HEK293 (cell line): ENCODE data around the gene DRD4.

Experiments used
- RBAK ChIP-seq: fragments of 450-650 bp; formaldehyde crosslinking; IDR thresholded peaks from 2 replicates; pipeline ENCODE4 v1.5.1; 2016; ENCODE audit warnings: missing biosample characterization, missing genetic modification characterization
- ZBTB1 ChIP-seq: fragments of 450-650 bp; formaldehyde crosslinking; IDR thresholded peaks from 2 replicates; pipeline ENCODE4 v1.5.1; 2016; ENCODE audit warnings: missing biosample characterization, missing genetic modification characterization
- ZEB2 ChIP-seq: fragments of 450-650 bp; formaldehyde crosslinking; IDR thresholded peaks from 2 replicates; pipeline ENCODE4 v1.5.1; 2016; ENCODE audit warnings: missing biosample characterization, missing genetic modification characterization
- ZNF174 ChIP-seq: fragments of 450-650 bp; formaldehyde crosslinking; IDR thresholded peaks from 2 replicates; pipeline ENCODE4 v1.5.0; 2017; ENCODE audit warnings: missing biosample characterization, mild to moderate bottlenecking, missing genetic modification characterization
- ZNF221 ChIP-seq: fragments of 450-650 bp; formaldehyde crosslinking; IDR thresholded peaks from 2 replicates; pipeline ENCODE4 v1.5.1; 2017; ENCODE audit warnings: missing biosample characterization, missing genetic modification characterization, borderline replicate concordance
- ZNF274 ChIP-seq, 2 experiments: fragments of 200-500 bp in 1 of 2; fragments of 450-650 bp in 1 of 2; sonication (Bioruptor generic) in 1 of 2; formaldehyde crosslinking in 1 of 2; IDR thresholded peaks; 2 replicates each; pipeline versions ENCODE4 v1.5.1 to v1.6.1; 2014 to 2016; ENCODE audit warnings: borderline replicate concordance in 1 of 2, inconsistent platforms in 1 of 2, low read length in 1 of 2, missing biosample characterization in 1 of 2, missing genetic modification characterization in 1 of 2
- ZNF391 ChIP-seq: fragments of 450-650 bp; formaldehyde crosslinking; IDR thresholded peaks from 2 replicates; pipeline ENCODE4 v1.5.1; 2016; ENCODE audit warnings: low read depth, missing biosample characterization, missing genetic modification characterization, borderline replicate concordance
- ZNF626 ChIP-seq: fragments of 450-650 bp; sonication (Bioruptor Pico); formaldehyde crosslinking; IDR thresholded peaks from 2 replicates; pipeline ENCODE4 v1.5.1; 2018; ENCODE audit warnings: missing biosample characterization, missing genetic modification characterization, inconsistent platforms
- ZNF830 ChIP-seq: fragments of 450-650 bp; IDR thresholded peaks from 2 replicates; pipeline ENCODE4 v1.5.0; 2018; ENCODE audit warnings: missing biosample characterization, missing genetic modification characterization, low read depth, mild to moderate bottlenecking, moderate library complexity
- ZSCAN16 ChIP-seq: fragments of 450-650 bp; formaldehyde crosslinking; IDR thresholded peaks from 2 replicates; pipeline ENCODE4 v1.5.1; 2016; ENCODE audit warnings: missing biosample characterization, missing genetic modification characterization
- TF ChIP-seq, protein P1 (sequence below): fragments of 450-650 bp; formaldehyde crosslinking; IDR thresholded peaks from 2 replicates; pipeline ENCODE4 v1.5.1; 2016; ENCODE audit warnings: missing biosample characterization, missing genetic modification characterization
- TF ChIP-seq, protein P2 (sequence below): fragments of 450-650 bp; formaldehyde crosslinking; IDR thresholded peaks from 2 replicates; pipeline ENCODE4 v1.5.1; 2016; ENCODE audit warnings: missing biosample characterization, missing genetic modification characterization
- TF ChIP-seq, protein P3 (sequence below): fragments of 450-650 bp; formaldehyde crosslinking; IDR thresholded peaks from 2 replicates; pipeline ENCODE4 v1.5.1; 2016; ENCODE audit warnings: missing biosample characterization, missing genetic modification characterization
- TF ChIP-seq, protein P4 (sequence below): fragments of 450-650 bp; formaldehyde crosslinking; IDR thresholded peaks from 2 replicates; pipeline ENCODE4 v1.5.1; 2016; ENCODE audit warnings: missing biosample characterization, missing genetic modification characterization

DNA sequence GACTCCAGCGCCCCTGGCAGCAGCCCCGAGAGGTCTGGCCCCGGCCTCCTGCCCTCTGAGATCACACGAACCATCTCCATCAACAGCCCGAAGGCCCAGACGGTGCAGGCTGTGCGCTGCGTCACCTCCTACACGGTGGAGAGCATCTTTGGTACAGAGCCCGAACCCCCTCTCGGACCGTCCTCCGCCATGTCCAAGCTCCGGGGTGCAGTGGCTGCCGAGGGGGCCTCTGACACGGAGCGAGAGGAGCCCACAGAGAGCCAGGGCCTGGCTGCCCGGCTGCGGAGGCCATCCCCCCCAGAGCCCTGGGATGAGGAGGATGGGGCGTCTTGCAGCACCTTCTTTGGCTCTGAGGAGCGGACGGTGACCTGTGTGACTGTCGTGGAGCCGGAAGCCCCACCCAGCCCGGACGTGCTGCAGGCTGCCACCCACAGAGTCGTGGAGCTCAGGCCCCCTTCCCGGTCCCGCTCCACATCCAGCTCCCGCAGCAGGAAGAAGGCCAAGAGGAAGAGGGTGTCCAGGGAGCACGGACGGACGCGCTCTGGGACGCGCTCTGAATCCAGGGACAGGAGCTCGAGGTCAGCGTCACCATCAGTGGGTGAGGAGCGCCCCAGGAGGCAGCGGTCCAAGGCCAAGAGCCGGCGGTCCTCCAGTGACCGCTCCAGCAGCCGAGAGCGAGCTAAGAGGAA is 29.0 kb upstream of the DRD4 start:
- TF ChIP-seq, protein P1, sequence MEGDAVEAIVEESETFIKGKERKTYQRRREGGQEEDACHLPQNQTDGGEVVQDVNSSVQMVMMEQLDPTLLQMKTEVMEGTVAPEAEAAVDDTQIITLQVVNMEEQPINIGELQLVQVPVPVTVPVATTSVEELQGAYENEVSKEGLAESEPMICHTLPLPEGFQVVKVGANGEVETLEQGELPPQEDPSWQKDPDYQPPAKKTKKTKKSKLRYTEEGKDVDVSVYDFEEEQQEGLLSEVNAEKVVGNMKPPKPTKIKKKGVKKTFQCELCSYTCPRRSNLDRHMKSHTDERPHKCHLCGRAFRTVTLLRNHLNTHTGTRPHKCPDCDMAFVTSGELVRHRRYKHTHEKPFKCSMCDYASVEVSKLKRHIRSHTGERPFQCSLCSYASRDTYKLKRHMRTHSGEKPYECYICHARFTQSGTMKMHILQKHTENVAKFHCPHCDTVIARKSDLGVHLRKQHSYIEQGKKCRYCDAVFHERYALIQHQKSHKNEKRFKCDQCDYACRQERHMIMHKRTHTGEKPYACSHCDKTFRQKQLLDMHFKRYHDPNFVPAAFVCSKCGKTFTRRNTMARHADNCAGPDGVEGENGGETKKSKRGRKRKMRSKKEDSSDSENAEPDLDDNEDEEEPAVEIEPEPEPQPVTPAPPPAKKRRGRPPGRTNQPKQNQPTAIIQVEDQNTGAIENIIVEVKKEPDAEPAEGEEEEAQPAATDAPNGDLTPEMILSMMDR = no peak
- TF ChIP-seq ZEB2 (tag by site-specific recombination) (no peak), ZNF221 (tag by site-specific recombination) (no peak), ZSCAN16 (tag by site-specific recombination) (no peak), ZNF274 (IDR thresholded peaks at IDR 0.05; ENCODE audit: low read length) (no peak), ZNF274 (tag by site-specific recombination; IDR thresholded peaks at IDR 0.05; ENCODE audit: borderline replicate concordance) (no peak), ZNF830 (tag by site-specific recombination) (no peak), ZNF174 (tag by site-specific recombination) (no peak), ZNF391 (no peak), ZBTB1 (no peak), RBAK (no peak), ZNF626 (tag by site-specific recombination) (no peak)
- TF ChIP-seq, protein P2, sequence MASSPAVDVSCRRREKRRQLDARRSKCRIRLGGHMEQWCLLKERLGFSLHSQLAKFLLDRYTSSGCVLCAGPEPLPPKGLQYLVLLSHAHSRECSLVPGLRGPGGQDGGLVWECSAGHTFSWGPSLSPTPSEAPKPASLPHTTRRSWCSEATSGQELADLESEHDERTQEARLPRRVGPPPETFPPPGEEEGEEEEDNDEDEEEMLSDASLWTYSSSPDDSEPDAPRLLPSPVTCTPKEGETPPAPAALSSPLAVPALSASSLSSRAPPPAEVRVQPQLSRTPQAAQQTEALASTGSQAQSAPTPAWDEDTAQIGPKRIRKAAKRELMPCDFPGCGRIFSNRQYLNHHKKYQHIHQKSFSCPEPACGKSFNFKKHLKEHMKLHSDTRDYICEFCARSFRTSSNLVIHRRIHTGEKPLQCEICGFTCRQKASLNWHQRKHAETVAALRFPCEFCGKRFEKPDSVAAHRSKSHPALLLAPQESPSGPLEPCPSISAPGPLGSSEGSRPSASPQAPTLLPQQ = no peak
- TF ChIP-seq, protein P3, sequence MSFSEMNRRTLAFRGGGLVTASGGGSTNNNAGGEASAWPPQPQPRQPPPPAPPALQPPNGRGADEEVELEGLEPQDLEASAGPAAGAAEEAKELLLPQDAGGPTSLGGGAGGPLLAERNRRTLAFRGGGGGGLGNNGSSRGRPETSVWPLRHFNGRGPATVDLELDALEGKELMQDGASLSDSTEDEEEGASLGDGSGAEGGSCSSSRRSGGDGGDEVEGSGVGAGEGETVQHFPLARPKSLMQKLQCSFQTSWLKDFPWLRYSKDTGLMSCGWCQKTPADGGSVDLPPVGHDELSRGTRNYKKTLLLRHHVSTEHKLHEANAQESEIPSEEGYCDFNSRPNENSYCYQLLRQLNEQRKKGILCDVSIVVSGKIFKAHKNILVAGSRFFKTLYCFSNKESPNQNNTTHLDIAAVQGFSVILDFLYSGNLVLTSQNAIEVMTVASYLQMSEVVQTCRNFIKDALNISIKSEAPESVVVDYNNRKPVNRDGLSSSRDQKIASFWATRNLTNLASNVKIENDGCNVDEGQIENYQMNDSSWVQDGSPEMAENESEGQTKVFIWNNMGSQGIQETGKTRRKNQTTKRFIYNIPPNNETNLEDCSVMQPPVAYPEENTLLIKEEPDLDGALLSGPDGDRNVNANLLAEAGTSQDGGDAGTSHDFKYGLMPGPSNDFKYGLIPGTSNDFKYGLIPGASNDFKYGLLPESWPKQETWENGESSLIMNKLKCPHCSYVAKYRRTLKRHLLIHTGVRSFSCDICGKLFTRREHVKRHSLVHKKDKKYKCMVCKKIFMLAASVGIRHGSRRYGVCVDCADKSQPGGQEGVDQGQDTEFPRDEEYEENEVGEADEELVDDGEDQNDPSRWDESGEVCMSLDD = no peak
- TF ChIP-seq, protein P4, sequence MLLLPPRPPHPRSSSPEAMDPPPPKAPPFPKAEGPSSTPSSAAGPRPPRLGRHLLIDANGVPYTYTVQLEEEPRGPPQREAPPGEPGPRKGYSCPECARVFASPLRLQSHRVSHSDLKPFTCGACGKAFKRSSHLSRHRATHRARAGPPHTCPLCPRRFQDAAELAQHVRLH = no peak
